Adrenal gland (tissue), 5 donors: ENCODE results near the gene NRSN2.
A peak's percentile ranks its signal among the peaks of the same experiment; 100 is the strongest.

Source experiments
- POLR2A ChIP-seq, 2 donors: fragments of 450-650 bp; IDR thresholded peaks; one replicate each; pipeline ENCODE4 v1.6.1; 2017; ENCODE audit warnings: antibody characterized with exemption in 2 of 2, mild to moderate bottlenecking in 2 of 2, moderate library complexity in 1 of 2
- TF ChIP-seq, protein P1 (sequence below), 6 experiments: fragments of 450-650 bp in 4 of 6; fragments of 200-600 bp in 2 of 6; sonication (generic) in 1 of 6; IDR thresholded peaks; 1 replicate in 5 of 6; 2 replicates in 1 of 6; pipeline versions ENCODE4 v1.5.1 to v1.8.0; 2016 to 2021; ENCODE audit warnings: antibody characterized with exemption in 6 of 6, mild to moderate bottlenecking in 2 of 6, moderate library complexity in 1 of 6
- donor health status: DM: no; HTN: no; CAD: no.

DNA sequence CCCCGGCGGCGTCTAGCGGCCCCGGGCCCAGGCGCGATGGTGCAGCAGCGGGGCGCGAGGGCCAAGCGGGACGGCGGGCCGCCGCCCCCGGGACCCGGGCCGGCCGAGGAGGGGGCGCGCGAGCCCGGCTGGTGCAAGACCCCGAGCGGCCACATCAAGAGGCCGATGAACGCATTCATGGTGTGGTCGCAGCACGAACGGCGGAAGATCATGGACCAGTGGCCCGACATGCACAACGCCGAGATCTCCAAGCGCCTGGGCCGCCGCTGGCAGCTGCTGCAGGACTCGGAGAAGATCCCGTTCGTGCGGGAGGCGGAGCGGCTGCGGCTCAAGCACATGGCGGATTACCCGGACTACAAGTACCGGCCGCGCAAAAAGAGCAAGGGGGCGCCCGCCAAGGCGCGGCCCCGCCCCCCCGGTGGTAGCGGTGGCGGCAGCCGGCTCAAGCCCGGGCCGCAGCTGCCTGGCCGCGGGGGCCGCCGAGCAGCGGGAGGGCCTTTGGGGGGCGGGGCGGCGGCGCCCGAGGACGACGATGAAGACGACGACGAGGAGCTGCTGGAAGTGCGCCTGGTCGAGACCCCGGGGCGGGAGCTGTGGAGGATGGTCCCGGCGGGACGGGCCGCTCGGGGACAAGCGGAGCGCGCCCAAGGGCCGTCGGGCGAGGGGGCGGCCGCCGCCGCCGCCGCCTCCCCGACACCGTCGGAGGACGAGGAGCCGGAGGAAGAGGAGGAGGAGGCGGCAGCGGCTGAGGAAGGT is 20.8 kb upstream of the NRSN2 start:
- TF ChIP-seq, protein P1, sequence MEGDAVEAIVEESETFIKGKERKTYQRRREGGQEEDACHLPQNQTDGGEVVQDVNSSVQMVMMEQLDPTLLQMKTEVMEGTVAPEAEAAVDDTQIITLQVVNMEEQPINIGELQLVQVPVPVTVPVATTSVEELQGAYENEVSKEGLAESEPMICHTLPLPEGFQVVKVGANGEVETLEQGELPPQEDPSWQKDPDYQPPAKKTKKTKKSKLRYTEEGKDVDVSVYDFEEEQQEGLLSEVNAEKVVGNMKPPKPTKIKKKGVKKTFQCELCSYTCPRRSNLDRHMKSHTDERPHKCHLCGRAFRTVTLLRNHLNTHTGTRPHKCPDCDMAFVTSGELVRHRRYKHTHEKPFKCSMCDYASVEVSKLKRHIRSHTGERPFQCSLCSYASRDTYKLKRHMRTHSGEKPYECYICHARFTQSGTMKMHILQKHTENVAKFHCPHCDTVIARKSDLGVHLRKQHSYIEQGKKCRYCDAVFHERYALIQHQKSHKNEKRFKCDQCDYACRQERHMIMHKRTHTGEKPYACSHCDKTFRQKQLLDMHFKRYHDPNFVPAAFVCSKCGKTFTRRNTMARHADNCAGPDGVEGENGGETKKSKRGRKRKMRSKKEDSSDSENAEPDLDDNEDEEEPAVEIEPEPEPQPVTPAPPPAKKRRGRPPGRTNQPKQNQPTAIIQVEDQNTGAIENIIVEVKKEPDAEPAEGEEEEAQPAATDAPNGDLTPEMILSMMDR (IDR thresholded peaks at IDR 0.05), result no peak
- peak in 1 of 2 donors; percentile 4 for TF ChIP-seq POLR2A (IDR thresholded peaks at IDR 0.05)
